AG04450 (cell line): Measurements from ENCODE around the gene YIPF4. TPM values are rescaled to one million over a fixed set of nuclear protein-coding genes. Genes with fewer than 3 reads are reported as not detected.
"Not testable (repeated sequence)": the region's sequence is repeated elsewhere in the genome, so short reads cannot be mapped to it uniquely, and the experiment has no call there.

Source experiments
- CTCF ChIA-PET: fragments of 300-600, 350-600 bp; formaldehyde crosslinking; extraction: SDS; loops from one replicate; lab custom pipeline; 2022; ENCODE audit warnings: antibody characterized with exemption, inconsistent platforms; lab: Charles Lee
- POLR2A ChIA-PET: fragments of 350-600 bp; formaldehyde crosslinking; extraction: SDS; loops from one replicate; lab custom pipeline; 2021; ENCODE audit warnings: antibody characterized with exemption, inconsistent platforms; lab: Yijun Ruan, JAX
- DNase-seq: peaks from one replicate; pipeline ENCODE4 v3.0.0-alpha.2; 2011; ENCODE audit warnings: low read depth, low spot score
- H3K27ac ChIP-seq: one replicate; pipeline ENCODE4 v1.5.1; 2012; ENCODE audit warnings: low read depth, low read length, control low read depth
- H3K27me3 ChIP-seq: one replicate; pipeline ENCODE4 v1.6.0; 2012; ENCODE audit warnings: low read length; ENCODE audit not compliant: control insufficient read depth, insufficient read depth
- H3K4me3 ChIP-seq: 2 replicates; pipeline ENCODE4 v1.5.1; 2011; ENCODE audit warnings: mild to moderate bottlenecking, low read depth, low read length, control low read depth
- H3K9me3 ChIP-seq: 2 replicates; pipeline ENCODE4 v1.5.1; 2012; ENCODE audit warnings: low read length; ENCODE audit not compliant: control insufficient read depth, insufficient read depth
- polyA plus RNA-seq: library from polyadenylated mRNA; depleted of rRNA; stranded (reverse); fragments of >200 nt; gene quantifications from 2 replicates; pipeline ENCODE4 v1.2.3, GENCODE V29; 2011
- TF ChIP-seq, protein P1 (sequence below): IDR thresholded peaks from 2 replicates; pipeline ENCODE4 v1.5.1; 2011; ENCODE audit warnings: low read depth, low read length, control low read depth, inconsistent platforms

The YIPF4 gene
- polyA plus RNA-seq, 1 experiment: 26.0 TPM

DNA sequence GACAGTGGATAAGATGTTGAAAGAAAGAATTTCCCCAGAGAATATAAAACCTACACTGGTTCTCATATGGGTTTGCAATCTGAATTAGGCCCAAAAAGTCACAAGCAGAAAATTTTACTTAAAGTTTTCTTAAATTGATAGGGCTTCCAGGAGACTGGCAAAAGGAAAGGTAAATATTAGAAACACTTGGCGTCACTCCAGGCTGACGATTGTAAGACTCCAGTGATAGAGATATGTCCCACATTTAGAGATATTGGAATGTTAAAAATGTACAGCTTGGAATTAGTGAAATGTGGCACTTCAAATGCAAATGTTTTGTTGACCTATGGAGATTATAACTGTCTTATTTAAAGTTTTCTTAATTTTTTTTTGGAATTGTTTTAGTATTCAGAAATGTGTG is 14.0 kb downstream of the YIPF4 start:
- Histone ChIP-seq H3K27ac (no peak overlapping the region), H3K9me3 (no peaks in the 10 kb centered on the region; the same call in 1 of the 2 replicates), H3K4me3 (no peak overlapping the region), H3K27me3 (no peaks in the 10 kb centered on the region)
- DNase-seq: no peak
- TF ChIP-seq, protein P1, sequence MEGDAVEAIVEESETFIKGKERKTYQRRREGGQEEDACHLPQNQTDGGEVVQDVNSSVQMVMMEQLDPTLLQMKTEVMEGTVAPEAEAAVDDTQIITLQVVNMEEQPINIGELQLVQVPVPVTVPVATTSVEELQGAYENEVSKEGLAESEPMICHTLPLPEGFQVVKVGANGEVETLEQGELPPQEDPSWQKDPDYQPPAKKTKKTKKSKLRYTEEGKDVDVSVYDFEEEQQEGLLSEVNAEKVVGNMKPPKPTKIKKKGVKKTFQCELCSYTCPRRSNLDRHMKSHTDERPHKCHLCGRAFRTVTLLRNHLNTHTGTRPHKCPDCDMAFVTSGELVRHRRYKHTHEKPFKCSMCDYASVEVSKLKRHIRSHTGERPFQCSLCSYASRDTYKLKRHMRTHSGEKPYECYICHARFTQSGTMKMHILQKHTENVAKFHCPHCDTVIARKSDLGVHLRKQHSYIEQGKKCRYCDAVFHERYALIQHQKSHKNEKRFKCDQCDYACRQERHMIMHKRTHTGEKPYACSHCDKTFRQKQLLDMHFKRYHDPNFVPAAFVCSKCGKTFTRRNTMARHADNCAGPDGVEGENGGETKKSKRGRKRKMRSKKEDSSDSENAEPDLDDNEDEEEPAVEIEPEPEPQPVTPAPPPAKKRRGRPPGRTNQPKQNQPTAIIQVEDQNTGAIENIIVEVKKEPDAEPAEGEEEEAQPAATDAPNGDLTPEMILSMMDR: no peak
- ChIA-PET POLR2A (no interaction called here), CTCF (no interaction called here)

DNA sequence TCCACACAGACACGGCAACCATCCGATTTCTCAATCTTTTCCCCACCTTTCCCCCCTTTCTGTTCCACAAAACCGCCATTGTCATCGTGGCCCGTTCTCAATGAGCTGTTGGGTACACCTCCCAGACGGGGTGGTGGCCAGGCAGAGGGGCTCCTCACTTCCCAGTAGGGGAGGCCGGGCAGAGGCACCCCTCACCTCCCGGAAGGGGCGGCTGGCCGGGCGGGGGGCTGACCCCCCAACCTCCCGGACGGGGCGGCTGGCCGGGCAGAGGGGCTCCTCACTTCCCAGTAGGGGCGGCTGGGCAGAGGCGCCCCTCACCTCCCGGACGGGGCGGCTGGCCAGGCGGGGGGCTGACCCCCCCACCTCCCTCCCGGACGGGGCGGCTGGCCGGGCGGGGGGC is 15.8 kb downstream of the YIPF4 start:
- H3K9me3 ChIP-seq, H3K27ac ChIP-seq, H3K27me3 ChIP-seq, CTCF ChIA-PET, H3K4me3 ChIP-seq, POLR2A ChIA-PET, DNase-seq: not testable (repeated sequence)

- H3K27me3 ChIP-seq, H3K4me3 ChIP-seq, H3K9me3 ChIP-seq, POLR2A ChIA-PET, CTCF ChIA-PET, H3K27ac ChIP-seq, DNase-seq: not testable (repeated sequence)
These were observed 16.4 kb downstream of the YIPF4 start for GRCh38 chr2:32293966-32294562.

GRCh38 chr2:32310577-32310976 is 32.9 kb downstream of the YIPF4 start:
- no peaks in the 10 kb centered on the region for H3K27me3 ChIP-seq
- no peak overlapping the region for H3K4me3 ChIP-seq
- TF ChIP-seq, protein P1: no peak
- CTCF ChIA-PET: no interaction called here
- no peaks in the 10 kb centered on the region for H3K9me3 ChIP-seq
- H3K27ac ChIP-seq: no peak overlapping the region
- POLR2A ChIA-PET: no interaction called here
- DNase-seq: no peak

DNA sequence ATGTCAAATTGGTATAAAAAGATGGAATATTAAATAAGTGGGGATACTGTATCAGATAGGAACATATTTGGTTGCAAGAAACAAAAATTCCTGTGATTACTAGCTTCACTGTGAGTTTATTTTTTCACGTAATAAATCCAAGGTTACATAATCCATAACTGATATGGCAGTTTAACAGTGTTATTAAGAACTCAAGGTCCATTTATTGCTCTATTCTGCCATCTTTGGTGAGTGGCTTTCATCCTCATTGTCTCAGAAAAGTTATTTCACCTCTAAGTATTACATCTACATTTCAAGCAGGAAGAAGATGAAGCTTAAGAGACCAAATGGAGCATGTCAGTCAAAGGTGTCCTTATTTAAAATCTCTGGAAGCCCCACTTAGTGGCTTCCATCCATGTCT is 37.2 kb downstream of the YIPF4 start:
- Histone ChIP-seq H3K4me3 (no peak overlapping the region), H3K27ac (no peak overlapping the region), H3K27me3 (no peaks in the 10 kb centered on the region), H3K9me3 (no peaks in the 10 kb centered on the region)
- ChIA-PET POLR2A (no interaction called here), CTCF (no interaction called here)
- DNase-seq: no peak
- TF ChIP-seq, protein P1: no peak

- CTCF ChIA-PET: interaction anchor here (0.5 kb wide), 1 partner anchor 325 kb away, joined by 3 read pairs; no protein-coding TSS in a partner anchor
- H3K9me3 ChIP-seq, DNase-seq, H3K4me3 ChIP-seq, POLR2A ChIA-PET, H3K27ac ChIP-seq, H3K27me3 ChIP-seq: not testable (repeated sequence)
These were observed 51.0 kb downstream of the YIPF4 start for GRCh38 chr2:32328679-32329078.

GRCh38 chr2:32329180-32329980 is 51.7 kb downstream of the YIPF4 start:
- POLR2A ChIA-PET, DNase-seq, H3K9me3 ChIP-seq, H3K4me3 ChIP-seq, H3K27ac ChIP-seq, H3K27me3 ChIP-seq, CTCF ChIA-PET: not testable (repeated sequence)
